Large intestine (tissue), 3 donors: ENCODE data around the gene FGD2. TPM values are rescaled to one million over a fixed set of nuclear protein-coding genes. Genes with fewer than 3 reads are reported as not detected.
A peak's percentile ranks its signal among the peaks of the same experiment; 100 is the strongest.

ENCODE experiments used
- DNase-seq, 2 donors: peaks; one replicate each; pipeline versions ENCODE4 v3.0.0 to v3.0.0-alpha.2; 2013
- H3K27ac ChIP-seq: one replicate; pipeline ENCODE4 v1.5.1; 2013; ENCODE audit warnings: low read length
- H3K27me3 ChIP-seq: 2 replicates; pipeline ENCODE4 v1.6.1; 2013; ENCODE audit warnings: low read length; ENCODE audit not compliant: control insufficient read depth, insufficient read depth
- H3K36me3 ChIP-seq: 2 replicates; pipeline ENCODE4 v1.6.1; 2013; ENCODE audit warnings: low read length; ENCODE audit not compliant: control insufficient read depth, insufficient read depth
- H3K4me1 ChIP-seq: one replicate; pipeline ENCODE4 v1.6.1; 2013; ENCODE audit warnings: low read length; ENCODE audit not compliant: control insufficient read depth, insufficient read depth
- H3K4me3 ChIP-seq: one replicate; pipeline ENCODE4 v1.5.1; 2013; ENCODE audit warnings: low read length
- H3K9me3 ChIP-seq: one replicate; pipeline ENCODE4 v1.6.1; 2013; ENCODE audit warnings: mild to moderate bottlenecking, low read depth, low read length, moderate library complexity; ENCODE audit not compliant: control insufficient read depth
- WGBS: methylation state at CpG from one replicate; pipeline ENCODE4 v1.1.5; 2013; ENCODE audit warnings: low lambda C conversion rate; ENCODE audit not compliant: insufficient coverage; 5-methylcytosine and 5-hydroxymethylcytosine counted together
- polyA plus RNA-seq: library from polyadenylated mRNA; unstranded; fragments of 120-200 nt; gene quantifications from one replicate; pipeline ENCODE4 v1.2.1, GENCODE V29; 2013

The FGD2 gene
- polyA plus RNA-seq, 1 donor = 15.5 TPM

DNA sequence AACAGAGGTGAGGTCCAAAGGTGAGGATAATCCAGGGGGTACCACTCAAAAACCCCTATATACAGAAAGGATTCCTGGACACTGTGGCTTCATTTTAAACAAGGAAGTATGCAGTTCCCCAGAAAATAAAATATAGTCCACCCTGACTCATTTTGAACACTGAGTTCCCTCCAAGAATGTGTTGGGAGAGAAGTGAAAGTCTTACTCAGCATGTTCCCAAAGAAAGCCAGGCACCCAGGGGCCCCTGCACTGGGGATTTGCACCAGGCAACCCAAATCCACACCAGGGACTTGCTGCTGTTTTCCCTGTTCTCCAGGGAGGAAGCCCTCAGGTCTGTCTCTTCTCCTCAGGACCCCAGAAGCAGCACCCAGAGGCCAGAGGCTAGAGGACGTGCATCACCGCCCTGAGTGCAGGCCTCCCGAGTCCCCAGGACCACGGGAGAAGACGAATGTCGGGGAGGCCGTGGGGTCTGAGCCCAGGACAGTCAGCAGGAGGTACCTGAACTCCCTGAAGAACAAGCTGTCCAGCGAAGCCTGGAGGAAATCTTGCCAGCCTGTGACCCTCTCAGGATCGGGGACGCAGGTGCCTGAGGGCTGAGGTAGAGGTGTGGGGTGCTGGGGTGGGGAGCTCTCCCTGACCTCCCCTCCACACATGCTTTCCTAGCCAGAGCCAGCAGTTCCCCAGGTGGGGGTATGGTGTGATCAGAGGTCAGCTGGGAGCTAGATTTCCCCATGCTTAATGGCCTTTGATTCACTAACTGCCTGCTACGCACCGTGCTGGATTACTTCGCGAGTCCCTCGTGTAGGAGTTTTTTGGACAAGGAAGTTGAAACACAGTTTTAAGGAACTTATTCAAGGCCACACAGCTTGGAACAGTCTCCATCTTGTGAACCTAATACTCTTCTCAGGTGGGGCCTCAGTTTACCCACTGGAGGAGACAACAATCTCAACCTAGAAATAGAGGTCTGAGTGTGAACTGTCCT, 3.3 kb downstream of the FGD2 start:
- Histone ChIP-seq H3K27ac (no peak overlapping the region), H3K9me3 (no peaks in the 10 kb centered on the region), H3K4me3 (no peak overlapping the region), H3K27me3 (no peaks in the 10 kb centered on the region), H3K4me1 (no peaks in the 10 kb centered on the region), H3K36me3 (no peaks in the 10 kb centered on the region)
- DNase-seq = no peak
- no CpG with 5 or more reads among the region's 15 CpGs for WGBS

DNA sequence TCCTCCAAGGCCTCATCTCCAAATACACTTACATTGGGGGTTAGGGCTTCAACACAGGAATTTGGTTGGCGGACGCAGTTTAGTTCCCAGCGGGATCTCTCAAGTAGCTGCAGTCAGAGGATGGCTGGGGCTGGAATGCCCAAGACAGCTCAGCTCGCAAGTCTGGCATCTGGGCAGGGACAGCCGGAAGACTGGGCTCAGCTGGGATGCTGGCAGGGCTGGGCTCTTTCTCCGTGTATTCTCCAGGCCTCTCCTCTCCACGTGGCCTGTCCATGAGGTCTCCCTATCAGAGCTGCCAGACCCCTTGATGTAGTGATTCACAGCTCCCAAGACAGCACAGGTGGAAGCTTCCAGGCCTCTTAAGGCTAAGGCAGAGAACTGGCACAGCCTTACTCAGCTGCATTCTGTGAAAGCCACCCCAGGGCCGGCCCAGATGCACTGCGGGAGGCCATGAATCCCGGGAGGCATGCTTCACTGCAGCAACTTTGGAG, 5.0 kb downstream of the FGD2 start:
- Histone ChIP-seq H3K4me1 (no peaks in the 10 kb centered on the region), H3K9me3 (no peaks in the 10 kb centered on the region), H3K4me3 (no peak overlapping the region), H3K27ac (no peak overlapping the region), H3K36me3 (no peaks in the 10 kb centered on the region), H3K27me3 (no peaks in the 10 kb centered on the region)
- no peak for DNase-seq
- WGBS = no CpG with 5 or more reads among the region's 10 CpGs

DNA sequence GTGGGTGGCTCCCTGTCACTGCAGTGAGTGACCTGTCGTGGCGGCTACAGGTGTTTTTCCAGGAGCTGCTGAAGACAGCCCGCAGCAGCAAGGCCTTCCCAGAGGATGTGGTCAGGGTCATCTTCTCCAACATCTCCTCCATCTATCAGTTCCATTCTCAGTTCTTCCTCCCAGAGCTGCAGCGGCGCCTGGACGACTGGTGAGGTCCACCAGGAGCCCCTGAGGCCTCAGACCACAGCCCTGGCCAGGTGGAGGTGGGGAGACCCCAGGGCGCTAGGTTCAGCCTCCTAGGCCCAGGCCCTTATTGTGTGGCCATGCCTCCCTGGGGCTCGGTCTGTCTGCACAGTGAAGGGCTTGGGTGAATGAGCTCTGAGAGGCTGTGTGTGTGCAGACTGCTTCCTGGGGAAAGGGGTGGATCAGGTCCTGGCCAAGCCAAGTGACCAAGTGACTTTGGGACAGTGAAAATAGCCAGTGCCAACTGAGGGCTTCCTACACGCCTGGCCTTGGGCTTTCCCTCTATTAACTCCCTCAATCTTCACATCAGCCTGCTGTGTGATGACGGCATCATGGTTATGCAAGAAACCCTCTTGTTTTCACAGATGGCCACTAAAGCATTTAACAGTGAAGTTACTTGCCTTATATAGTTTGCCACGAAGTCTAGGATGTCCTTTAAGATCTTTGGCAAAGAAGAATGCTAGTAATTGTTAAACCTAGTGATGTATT, 6.4 kb downstream of the FGD2 start:
- Histone ChIP-seq H3K4me1 (no peaks in the 10 kb centered on the region), H3K27me3 (no peaks in the 10 kb centered on the region), H3K27ac (no peak overlapping the region), H3K4me3 (no peak overlapping the region), H3K9me3 (no peaks in the 10 kb centered on the region), H3K36me3 (no peaks in the 10 kb centered on the region)
- no peak for DNase-seq
- no CpG with 5 or more reads among the region's 11 CpGs for WGBS

DNA sequence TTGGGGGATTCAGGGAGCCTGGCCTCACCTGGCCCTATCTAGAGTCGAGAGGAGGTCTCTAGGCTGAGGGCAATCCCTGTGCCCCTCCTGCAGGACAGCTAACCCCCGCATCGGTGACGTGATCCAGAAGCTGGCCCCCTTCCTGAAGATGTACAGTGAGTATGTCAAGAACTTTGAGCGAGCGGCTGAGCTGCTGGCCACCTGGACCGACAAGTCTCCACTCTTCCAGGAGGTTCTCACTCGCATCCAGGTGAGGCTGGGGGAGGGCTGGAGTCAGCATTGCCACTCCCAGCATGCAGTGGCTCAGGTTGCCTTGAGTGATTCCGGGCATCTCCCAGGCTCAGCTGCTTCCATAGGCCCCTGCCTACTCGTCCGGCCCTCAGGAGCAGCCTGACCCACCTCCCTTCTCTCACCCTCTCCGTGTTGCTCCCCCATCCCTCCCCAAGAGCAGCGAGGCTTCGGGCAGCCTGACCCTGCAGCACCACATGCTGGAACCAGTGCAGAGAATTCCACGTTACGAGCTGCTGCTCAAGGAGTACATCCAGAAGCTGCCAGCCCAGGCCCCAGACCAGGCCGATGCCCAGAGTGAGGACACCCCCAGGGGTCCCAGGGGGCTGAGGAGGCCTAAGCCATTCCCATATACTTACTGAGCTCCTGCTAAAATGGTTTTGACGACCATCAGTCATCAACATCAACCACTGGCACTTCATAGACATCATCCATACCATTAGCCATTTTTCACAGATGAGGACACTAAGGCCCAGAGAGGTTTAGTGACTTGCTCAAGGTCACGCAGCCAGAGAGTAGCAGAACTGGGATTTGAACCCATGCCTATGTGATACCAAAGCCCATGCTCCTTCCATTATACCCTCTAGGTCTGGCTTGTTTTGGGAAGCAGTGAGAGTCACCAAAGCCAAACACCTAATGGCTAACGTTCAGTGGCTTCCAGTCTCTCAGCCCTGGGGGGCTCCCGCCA, 8.3 kb downstream of the FGD2 start:
- Histone ChIP-seq H3K4me3 (no peak overlapping the region), H3K4me1 (peaks cover 6% of the 10 kb centered on the region), H3K36me3 (no peaks in the 10 kb centered on the region), H3K9me3 (no peaks in the 10 kb centered on the region), H3K27me3 (no peaks in the 10 kb centered on the region), H3K27ac (no peak overlapping the region)
- no peak for DNase-seq
- no CpG with 5 or more reads among the region's 21 CpGs for WGBS

- Histone ChIP-seq H3K4me1 (peaks cover 6% of the 10 kb centered on the region), H3K36me3 (no peaks in the 10 kb centered on the region), H3K27me3 (no peaks in the 10 kb centered on the region), H3K4me3 (no peak overlapping the region), H3K9me3 (no peaks in the 10 kb centered on the region), H3K27ac (no peak overlapping the region)
- WGBS = no CpG with 5 or more reads among the region's 12 CpGs
- DNase-seq = no peak
Measured at GRCh38 chr6:37014667-37015066, 9.2 kb downstream of the FGD2 start.

DNA sequence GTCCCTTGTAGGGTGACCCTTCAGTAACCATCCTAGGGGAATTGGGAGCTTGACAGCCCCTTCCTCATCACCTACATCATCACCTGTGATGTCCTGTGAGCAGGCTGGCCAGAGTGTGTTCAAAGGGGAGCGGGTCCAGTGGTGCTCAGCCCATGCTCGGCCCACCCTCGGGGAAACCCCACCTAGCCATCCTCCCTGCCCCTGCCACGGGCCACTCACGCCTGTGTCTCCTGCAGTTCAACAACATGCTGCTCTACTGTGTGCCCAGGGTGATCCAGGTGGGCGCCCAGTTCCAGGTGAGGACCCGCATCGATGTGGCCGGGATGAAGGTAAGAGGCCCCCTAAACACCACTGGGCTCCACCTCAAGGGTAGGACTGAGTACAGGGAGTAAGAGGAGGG, 10.1 kb downstream of the FGD2 start:
- no peaks in the 10 kb centered on the region for H3K36me3 ChIP-seq
- no peak overlapping the region for H3K4me3 ChIP-seq
- no peaks in the 10 kb centered on the region for H3K9me3 ChIP-seq
- H3K4me1 ChIP-seq = peaks cover 6% of the 10 kb centered on the region
- no CpG with 5 or more reads among the region's 9 CpGs for WGBS
- H3K27me3 ChIP-seq = no peaks in the 10 kb centered on the region
- DNase-seq = no peak
- H3K27ac ChIP-seq = no peak overlapping the region

GRCh38 chr6:37016995-37017394, 11.5 kb downstream of the FGD2 start:
- H3K4me3 ChIP-seq = no peak overlapping the region
- H3K9me3 ChIP-seq = no peaks in the 10 kb centered on the region
- no peak for DNase-seq
- 83% methylated on average over 1 of the region's 3 CpGs for WGBS
- H3K27ac ChIP-seq = no peak overlapping the region
- no peaks in the 10 kb centered on the region for H3K27me3 ChIP-seq
- H3K36me3 ChIP-seq = no peaks in the 10 kb centered on the region
- H3K4me1 ChIP-seq = peaks cover 6% of the 10 kb centered on the region

DNA sequence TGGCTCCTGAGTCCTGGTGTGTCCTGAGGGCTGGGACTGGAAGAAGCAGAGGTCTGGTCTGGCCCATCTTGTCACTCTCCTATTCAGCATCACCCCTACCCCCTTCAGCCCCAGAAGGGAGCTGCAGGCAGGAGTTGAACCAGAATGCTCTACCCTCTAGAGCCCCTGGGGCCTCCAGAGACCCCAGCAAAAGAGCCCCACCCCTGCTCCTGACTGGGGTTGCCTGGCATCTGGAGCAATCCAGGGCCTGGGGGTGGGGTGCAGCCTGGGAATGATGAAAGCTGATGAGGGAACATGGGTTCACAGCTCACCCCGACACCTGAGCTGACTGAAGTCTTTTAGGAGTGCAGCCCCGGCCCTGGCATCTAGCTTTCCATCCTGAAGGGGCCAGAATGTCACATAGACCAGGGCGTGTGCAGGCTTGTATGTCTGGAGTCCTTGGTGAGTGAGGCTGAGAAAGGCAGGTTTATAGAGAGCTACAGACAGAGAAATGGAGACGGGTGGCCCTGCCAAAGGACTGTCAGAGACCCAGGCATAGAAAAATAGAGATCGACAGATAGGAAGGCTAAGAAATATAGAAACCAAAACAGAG, 12.2 kb downstream of the FGD2 start:
- H3K4me3 ChIP-seq = no peak overlapping the region
- no peak for DNase-seq
- H3K27me3 ChIP-seq = no peaks in the 10 kb centered on the region
- no peaks in the 10 kb centered on the region for H3K36me3 ChIP-seq
- H3K4me1 ChIP-seq = peaks cover 6% of the 10 kb centered on the region
- 44% methylated on average over 2 of the region's 5 CpGs for WGBS
- no peaks in the 10 kb centered on the region for H3K9me3 ChIP-seq
- no peak overlapping the region for H3K27ac ChIP-seq

- no peaks in the 10 kb centered on the region for H3K9me3 ChIP-seq
- peak; percentile 71 to 74 for DNase-seq
- no peaks in the 10 kb centered on the region for H3K27me3 ChIP-seq
- no CpG with 5 or more reads among the region's 8 CpGs for WGBS
- peaks cover 6% of the 10 kb centered on the region for H3K4me1 ChIP-seq
- H3K36me3 ChIP-seq = no peaks in the 10 kb centered on the region
- no peak overlapping the region for H3K27ac ChIP-seq
- no peak overlapping the region for H3K4me3 ChIP-seq
Measured at GRCh38 chr6:37018198-37019064, 13.0 kb downstream of the FGD2 start.
